ENCODE measurements around the gene KLK11.
"Not testable (repeated sequence)": the region's sequence is repeated elsewhere in the genome, so short reads cannot be mapped to it uniquely, and the experiment has no call there.

Gene KLK11

GRCh38 chr19:51003316-51003715 lies 23.1 kb downstream of the KLK11 start:
- no peak for DNase-seq (ENCODE audit: low spot score)

GRCh38 chr19:51002542-51003311 lies 23.7 kb downstream of the KLK11 start:
- DNase-seq (ENCODE audit: low spot score) = no peak

- no peak for DNase-seq (ENCODE audit: low spot score)
Observed at GRCh38 chr19:51002089-51002532, 24.3 kb downstream of the KLK11 start.

GRCh38 chr19:51001515-51001914 lies 24.9 kb downstream of the KLK11 start, which contains the start of gene KLK8:
KLK8 (minus strand) TSS chr19:51001604; CDS start chr19:51001167, 437 bp downstream.
- no peak for DNase-seq (ENCODE audit: low spot score)

- DNase-seq (ENCODE audit: low spot score) = no peak
Observed at GRCh38 chr19:51000981-51001380, 25.4 kb downstream of the KLK11 start.

GRCh38 chr19:51000426-51000825 lies 26.0 kb downstream of the KLK11 start:
- no peak for DNase-seq (ENCODE audit: low spot score)

- DNase-seq (ENCODE audit: low spot score) = no peak
Observed at GRCh38 chr19:50998686-50999085, 27.7 kb downstream of the KLK11 start.

GRCh38 chr19:50998061-50998460 lies 28.4 kb downstream of the KLK11 start:
- DNase-seq (ENCODE audit: low spot score) = no peak

- DNase-seq (ENCODE audit: low spot score) = no peak
Observed at GRCh38 chr19:50994129-50994528, 32.3 kb downstream of the KLK11 start.

- DNase-seq (ENCODE audit: low spot score) = no peak
Observed at GRCh38 chr19:50992666-50993035, 33.8 kb downstream of the KLK11 start.

- DNase-seq (ENCODE audit: low spot score) = not testable (repeated sequence)
Observed at GRCh38 chr19:50984416-50984815, 42.0 kb downstream of the KLK11 start.

GRCh38 chr19:50983625-50984292 lies 42.7 kb downstream of the KLK11 start, which contains the start of gene KLK7:
KLK7 (minus strand) TSS chr19:50983917; CDS start chr19:50982399, 1,518 bp downstream.
- no peak for DNase-seq (ENCODE audit: low spot score)

- no peak for DNase-seq (ENCODE audit: low spot score)
Observed at GRCh38 chr19:50982186-50982585, 44.2 kb downstream of the KLK11 start.

GRCh38 chr19:50981587-50982146 lies 44.7 kb downstream of the KLK11 start:
- DNase-seq (ENCODE audit: low spot score) = no peak

- DNase-seq (ENCODE audit: low spot score) = no peak
Observed at GRCh38 chr19:50980208-50980607, 46.2 kb downstream of the KLK11 start.

- no peak for DNase-seq (ENCODE audit: low spot score)
Observed at GRCh38 chr19:50979758-50980157, 46.7 kb downstream of the KLK11 start.

- DNase-seq (ENCODE audit: low spot score) = no peak
Observed at GRCh38 chr19:50978772-50979390, 47.5 kb downstream of the KLK11 start.

GRCh38 chr19:50977626-50978025 lies 48.8 kb downstream of the KLK11 start:
- DNase-seq (ENCODE audit: low spot score) = no peak

GRCh38 chr19:50975766-50976165 lies 50.6 kb downstream of the KLK11 start:
- no peak for DNase-seq (ENCODE audit: low spot score)

GRCh38 chr19:50974702-50975556 lies 51.5 kb downstream of the KLK11 start:
- no peak for DNase-seq (ENCODE audit: low spot score)

- DNase-seq (ENCODE audit: low spot score) = no peak
Observed at GRCh38 chr19:50972795-50973376, 53.5 kb downstream of the KLK11 start.

Data from left forelimb (tissue), 1 donor.